Heart left ventricle (tissue), 13 donors: ENCODE data around the gene PIF1.

Source experiments
- CTCF ChIP-seq, 12 donors: fragments of 200-600 bp; sonication (generic) in 4 of 12; IDR thresholded peaks; one replicate each; pipeline versions ENCODE4 v1.5.0 to v1.8.0; 2018 to 2022; ENCODE audit warnings: antibody characterized with exemption in 12 of 12, mild to moderate bottlenecking in 5 of 12
- POLR2A ChIP-seq, 2 donors: fragments of 450-650 bp; IDR thresholded peaks; one replicate each; pipeline ENCODE4 v1.6.1; 2017; ENCODE audit warnings: antibody characterized with exemption in 2 of 2, mild to moderate bottlenecking in 2 of 2, moderate library complexity in 2 of 2
- donor health status: ischemic (EF 13 %, LVEDD 7.1; RV severe dilation, severe dysfunction).
- donor health status: DM: no; HTN: yes; CAD: no.
- donor health status: DM: no; HTN: no; CAD: no.
- donor health status: ischemic (EF 25% LVEDD 6.9; RV normal size, moderate dysfunction).
- donor health status: ischemic (EF 25% LVEDD 5.7; RV mildly dilated, moderate dysfunction).
- donor health status: ischemic (EF 35%, LVEDD 5.7; RV mildly dilated, moderate dysfunction).
- donor health status: nonischemic (EF 11% LVEDD 7.7; RV severe dilation, severe dysfunction).
- donor health status: DM: yes; HTN: yes; CAD: no.
- donor health status: PGD.
- donor health status: ischemic (EF 29% LVEDD 5.4; RV normal size, mild dysfunction).
- donor health status: nonischemic (EF 23%, LVEDD 6.1; RV moderate dilation, normal function).

GRCh38 chr15:64780600-64781156 is 44.8 kb downstream of the PIF1 start:
- TF ChIP-seq CTCF (IDR thresholded peaks at IDR 0.05) = no peak
- TF ChIP-seq POLR2A (IDR thresholded peaks at IDR 0.05) = no peak
